ENCODE results near the gene FRMD4A.
"Not testable (repeated sequence)": the region's sequence is repeated elsewhere in the genome, so short reads cannot be mapped to it uniquely, and the experiment has no call there.

The FRMD4A gene

DNA sequence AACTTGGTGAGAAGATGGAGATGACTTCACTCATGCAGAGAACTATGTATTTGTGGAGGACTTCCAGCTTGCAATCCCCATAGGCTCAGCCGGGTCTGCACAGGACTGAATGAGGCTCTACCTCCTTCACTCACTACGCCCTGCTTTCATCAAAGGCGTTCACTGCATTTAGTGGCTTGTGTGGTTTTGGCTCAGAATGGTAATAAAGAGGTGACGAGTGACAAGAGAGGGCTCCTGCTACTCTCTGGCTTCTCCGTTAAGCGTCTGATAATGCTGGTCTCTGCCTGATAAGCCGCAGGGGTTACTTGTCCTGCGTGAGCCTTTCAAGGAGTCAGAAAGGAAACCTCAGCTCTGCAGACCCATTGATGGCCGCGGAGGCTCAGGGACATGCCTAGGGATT is 400.6 kb downstream of the FRMD4A start:
- FAIRE-seq (no peak), DNase-seq (ENCODE audit: insufficient read length, low spot score) (no peak)

DNA sequence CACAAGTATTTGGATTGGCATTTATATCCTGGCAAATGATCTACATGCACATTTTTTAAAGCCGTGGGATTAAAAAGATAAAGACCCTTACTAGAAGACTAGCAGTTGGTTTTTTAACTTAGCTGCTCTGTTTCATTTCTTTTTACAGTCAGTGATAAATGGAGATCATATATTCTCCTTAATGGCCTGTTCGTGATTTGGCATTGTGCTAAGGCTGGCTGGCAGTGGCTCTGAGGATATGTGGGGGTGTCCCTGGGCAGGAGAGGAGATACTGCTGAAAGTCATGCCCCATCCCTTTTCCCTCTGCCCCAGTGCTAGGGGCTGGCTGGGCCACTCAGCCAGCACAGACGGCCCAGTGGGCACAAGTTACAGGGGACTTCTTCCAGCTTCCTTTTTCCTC is 402.3 kb downstream of the FRMD4A start:
- no peak for FAIRE-seq
- DNase-seq (ENCODE audit: insufficient read length, low spot score): no peak

DNA sequence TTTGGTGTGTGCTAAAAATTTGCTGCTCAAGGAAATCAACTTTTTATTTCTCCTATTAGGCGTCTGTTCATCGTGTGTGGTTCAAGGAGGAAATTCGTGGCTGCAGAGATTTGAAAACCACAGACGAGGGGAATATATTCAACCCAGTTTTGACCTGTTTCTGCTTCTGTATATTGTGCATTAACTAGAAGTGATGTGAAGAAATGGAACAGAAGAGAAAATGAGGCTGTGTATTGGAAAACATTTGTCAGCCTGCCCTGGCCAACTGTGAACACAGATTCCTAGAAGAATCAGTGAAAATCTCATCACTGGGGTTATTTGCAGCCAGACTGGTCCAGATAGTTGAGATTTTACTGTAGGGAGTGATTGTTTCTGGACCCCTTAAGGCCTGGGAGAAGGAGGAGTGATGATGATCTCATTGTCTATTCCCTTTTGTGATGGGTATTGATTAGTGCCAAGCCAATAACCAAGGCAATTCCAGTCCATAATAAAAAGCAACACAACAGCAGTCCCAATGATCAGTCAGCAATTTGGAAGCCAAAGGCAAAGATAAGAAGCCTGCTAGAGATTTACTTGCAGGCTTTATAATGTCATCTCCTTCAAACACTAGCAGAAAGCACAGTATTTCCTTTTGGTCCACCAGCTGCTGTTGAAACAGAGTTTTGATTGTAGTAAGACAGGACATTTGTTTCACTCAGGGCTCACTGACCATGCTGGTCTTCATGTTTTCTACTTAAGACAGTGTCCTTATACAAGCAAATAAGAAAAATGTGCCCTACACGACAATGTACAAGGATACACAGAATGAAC is 404.5 kb downstream of the FRMD4A start:
- FAIRE-seq: no peak
- no peak for DNase-seq (ENCODE audit: insufficient read length, low spot score)

DNA sequence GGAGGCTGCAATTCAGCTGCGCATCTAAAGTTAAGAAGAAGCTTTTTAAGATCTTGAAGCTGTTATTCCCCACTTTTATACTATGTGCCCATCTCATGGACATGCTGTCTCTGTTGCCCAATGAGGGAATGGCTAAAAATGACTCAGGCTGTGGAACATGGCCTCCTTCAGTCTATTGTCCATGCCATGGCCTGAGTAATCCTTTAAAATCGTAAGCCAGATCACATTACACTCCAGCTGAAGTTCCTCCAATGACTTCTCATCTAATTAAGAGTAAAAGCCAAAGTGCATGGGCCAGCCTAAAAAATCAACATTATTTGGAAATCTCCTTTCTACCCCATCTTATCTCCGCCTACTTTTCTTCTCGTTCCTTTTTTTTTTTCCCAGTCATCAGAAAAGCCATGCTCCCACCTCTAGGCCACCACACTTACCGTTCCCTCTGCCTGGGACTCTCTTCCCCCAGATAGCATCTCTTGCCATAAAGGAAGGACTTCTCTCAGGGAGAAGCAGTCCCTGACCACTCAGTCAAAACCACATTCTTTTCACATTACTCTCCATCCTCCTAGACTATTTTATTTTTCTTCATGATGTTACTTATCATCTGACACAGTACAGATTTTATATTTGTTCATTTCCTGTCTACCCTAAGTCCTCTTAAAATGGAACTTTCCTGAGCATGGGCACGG is 406.5 kb downstream of the FRMD4A start:
- no peak for FAIRE-seq
- DNase-seq (ENCODE audit: insufficient read length, low spot score): no peak

DNA sequence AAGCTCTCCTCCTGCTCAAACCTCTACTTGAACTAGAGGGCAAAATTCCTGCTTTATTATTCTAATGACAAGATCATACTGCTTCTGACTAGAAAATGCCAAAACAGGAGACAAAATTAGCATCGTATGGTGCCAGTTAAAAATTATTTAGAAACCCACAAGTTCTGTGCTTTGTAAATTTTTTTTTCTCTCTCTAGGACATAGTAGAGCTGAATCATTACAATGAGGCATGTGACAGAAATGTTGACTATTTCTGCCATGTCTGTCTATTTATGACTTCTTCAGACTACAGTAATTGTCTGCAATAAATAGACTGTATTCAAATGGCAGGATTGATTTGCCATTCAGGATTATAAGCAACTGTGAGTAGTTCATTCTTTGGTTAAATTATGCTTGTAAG is 408.1 kb downstream of the FRMD4A start:
- no peak for FAIRE-seq
- no peak for DNase-seq (ENCODE audit: insufficient read length, low spot score)

DNA sequence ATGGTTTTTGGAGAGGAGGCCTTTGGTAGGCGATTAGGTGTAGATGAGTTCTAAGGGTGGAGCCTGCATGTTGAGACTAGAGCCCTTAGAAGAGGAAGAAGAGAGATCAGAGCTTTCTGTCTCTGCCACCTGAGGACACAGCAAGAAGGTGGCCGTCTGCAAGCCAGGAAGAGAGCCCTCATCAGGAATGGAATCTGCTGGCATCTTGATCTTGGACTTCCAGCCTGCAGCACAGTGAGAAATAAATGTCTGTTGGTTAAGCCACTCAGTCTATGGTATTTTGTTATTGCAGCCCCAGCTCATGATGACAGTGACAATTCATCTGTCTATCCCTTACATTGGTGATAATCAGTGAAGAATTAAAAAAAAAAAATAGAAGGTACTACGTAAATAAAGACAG is 408.8 kb downstream of the FRMD4A start:
- FAIRE-seq (no peak), DNase-seq (ENCODE audit: insufficient read length, low spot score) (no peak)

DNA sequence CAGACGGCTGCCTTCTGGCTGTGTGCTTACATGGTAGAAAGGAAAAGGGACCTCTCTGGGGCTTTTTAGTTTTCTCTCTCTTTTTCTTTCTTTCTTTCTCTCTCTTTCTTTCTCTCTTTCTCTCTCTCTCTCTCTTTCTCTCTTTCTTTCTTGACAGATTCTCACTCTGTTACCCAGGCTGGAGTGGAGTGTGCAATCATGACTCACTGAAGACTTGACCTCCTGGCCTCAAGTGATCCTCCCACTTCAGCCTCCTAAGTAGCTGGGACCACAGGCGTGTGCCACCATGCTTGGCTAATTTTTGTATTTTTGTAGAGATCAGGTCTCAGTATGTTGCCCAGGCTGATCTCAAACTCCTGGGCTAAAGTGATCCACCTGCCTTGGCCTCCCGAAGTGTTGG is 409.6 kb downstream of the FRMD4A start:
- not testable (repeated sequence) for FAIRE-seq; DNase-seq (ENCODE audit: insufficient read length, low spot score)

DNA sequence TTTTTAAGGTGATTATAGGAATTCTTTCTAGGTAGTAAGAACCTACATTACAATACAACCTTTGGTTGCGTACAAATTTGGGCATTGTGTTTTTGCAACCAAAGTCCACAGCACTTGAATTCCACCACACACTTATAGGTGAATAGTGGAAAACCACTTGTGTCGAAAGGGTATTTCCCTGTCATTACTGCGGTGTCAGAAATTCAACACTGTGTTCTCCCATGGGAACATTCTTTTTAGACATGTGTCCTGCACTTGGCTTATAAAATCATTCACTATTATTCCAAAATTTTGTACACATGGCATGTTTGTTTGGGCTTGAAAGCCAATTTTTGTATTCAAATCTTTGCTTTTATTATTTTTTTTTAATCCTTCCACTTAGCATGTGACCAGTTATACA is 410.3 kb downstream of the FRMD4A start:
- no peak for DNase-seq (ENCODE audit: insufficient read length, low spot score)

DNA sequence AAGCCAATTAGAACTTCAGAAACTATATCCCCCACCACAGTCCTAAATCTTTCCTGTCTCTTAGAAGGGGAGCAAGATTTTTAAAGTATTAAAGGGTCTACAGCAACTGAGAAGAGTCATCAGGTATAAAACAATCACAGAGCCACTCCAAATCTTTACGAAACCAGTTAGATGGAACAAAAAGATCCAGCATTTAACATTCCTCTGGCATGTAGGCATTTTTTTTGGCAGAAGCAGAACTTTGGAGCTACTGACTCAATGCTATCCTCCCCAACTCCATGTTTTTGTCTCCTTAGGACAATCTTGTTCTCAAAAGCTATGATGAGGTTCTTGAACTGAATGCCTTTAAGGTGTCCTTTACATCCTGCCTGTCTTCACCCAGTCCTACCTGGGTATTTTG is 410.7 kb downstream of the FRMD4A start:
- FAIRE-seq (no peak), DNase-seq (ENCODE audit: insufficient read length, low spot score) (no peak)

More for the DNA sequence above, 410.3 kb downstream of the FRMD4A start:
- no peak for FAIRE-seq

DNA sequence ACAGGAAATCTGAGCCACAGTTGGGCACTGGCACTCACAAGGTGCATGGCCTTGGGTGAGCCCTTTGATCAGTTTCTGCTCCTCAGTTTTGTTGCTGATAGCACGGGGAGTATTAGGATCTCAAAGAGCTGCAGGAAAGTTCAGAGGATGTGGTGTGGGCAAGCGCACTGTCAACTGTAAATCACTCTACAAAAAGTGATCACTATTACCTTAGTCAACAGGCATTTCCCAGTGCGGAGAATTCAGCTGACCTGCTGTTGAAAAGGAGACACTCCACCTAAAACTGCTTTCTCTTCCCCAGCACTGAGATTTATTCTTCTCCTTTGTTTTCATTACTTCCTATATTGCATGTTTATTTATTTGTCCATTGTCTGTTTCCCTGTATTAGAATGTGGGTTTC is 412.9 kb downstream of the FRMD4A start:
- DNase-seq (ENCODE audit: insufficient read length, low spot score) (no peak), FAIRE-seq (no peak)

DNA sequence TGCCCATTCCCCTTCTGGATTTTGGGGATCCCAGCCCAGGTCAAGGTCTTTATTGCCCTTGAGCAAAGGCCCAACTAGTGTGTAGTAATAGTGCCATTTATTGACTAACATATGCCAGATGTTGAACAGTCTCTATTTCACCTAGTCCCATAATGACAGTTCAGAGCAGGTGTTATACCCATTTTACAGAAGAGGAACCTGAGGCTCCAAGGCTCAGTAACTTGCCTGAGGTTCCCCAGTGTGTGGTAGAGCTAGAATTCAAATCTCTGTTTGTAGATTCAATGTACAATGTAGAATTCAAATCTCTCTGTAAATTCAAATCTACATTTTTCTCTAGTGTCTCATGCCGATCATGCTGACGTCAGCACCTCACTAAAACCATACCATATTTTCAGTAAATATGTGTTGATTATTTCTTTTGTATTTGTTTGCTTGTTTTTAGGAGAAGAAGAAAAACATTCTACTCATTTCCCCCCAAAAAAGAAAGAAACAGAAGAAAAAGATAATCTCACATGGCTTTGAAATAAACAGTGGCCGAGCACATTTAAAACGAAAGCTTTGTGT is 414.3 kb downstream of the FRMD4A start:
- FAIRE-seq (no peak), DNase-seq (ENCODE audit: insufficient read length, low spot score) (no peak)

DNA sequence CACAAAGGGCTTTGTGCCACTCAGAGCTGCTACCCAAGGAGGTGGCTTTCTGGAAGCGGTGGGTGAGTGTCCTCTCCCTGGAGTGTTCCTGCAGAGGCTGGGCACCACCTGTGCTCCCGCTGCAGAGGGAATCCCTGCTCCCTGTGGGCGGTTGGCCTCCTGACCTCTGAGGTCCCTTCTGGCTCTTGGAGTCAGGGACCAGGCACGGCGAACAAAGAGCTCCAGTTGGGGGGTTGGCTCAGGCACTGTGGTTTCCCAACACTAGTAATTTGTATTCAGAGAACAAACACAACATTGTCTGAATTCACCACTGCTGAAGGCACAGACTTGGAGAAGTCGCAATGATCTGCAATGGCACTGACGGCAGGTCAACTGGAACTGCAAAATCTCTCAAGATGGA is 415.0 kb downstream of the FRMD4A start:
- FAIRE-seq: no peak
- DNase-seq (ENCODE audit: insufficient read length, low spot score): no peak

DNA sequence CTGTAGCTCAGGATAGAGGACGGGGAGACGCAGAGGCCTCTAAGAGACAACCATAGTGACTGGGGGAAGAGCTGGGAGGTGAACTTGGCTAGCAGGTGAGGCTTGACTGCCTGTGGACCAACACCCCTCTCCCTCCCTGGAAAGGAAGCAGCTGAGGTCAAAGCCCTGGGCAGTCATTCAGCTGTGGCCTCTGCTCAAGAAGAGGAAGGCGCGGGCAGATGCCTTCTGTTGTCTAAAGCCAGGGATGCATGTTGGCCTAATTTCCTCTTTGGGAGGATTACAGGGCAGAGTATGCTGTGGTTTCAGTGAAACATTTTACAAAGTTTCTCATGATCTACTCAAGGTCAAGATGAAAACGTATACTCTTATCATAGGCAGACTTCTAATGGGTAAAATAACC is 416.8 kb downstream of the FRMD4A start:
- FAIRE-seq (no peak), DNase-seq (ENCODE audit: insufficient read length, low spot score) (no peak)

DNA sequence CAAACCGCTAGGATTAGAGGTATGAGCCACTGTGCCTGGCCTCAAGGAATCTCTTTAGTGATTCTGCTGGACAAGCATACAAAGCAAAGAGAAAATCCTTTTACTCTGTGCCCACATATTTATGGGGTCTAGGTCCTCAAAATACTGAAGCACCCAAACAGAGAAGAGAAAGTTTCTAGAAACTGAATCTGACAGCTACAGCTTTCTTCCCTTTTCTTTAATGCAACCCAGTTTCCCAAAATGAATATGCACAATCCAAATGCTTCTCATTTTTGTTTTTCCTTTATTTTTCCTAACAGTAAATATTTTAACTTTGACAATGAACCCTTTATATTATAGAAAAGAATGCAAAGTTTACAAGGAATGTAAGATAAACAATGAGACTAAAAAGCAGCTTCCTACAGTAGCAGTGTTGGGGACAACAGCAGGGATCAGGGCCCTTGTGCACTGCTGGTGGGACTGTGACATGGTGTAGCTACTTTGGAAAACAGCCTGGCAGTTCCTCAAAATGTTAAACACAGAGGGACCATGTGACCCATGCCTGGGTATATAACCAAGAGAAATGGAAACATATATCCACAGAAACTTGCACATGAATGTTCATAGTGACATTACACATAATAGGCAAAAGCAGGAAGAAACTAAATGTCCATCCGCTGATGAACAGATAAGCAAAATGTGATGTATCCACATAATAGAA is 418.8 kb downstream of the FRMD4A start:
- no peak for FAIRE-seq
- DNase-seq (ENCODE audit: insufficient read length, low spot score): no peak

DNA sequence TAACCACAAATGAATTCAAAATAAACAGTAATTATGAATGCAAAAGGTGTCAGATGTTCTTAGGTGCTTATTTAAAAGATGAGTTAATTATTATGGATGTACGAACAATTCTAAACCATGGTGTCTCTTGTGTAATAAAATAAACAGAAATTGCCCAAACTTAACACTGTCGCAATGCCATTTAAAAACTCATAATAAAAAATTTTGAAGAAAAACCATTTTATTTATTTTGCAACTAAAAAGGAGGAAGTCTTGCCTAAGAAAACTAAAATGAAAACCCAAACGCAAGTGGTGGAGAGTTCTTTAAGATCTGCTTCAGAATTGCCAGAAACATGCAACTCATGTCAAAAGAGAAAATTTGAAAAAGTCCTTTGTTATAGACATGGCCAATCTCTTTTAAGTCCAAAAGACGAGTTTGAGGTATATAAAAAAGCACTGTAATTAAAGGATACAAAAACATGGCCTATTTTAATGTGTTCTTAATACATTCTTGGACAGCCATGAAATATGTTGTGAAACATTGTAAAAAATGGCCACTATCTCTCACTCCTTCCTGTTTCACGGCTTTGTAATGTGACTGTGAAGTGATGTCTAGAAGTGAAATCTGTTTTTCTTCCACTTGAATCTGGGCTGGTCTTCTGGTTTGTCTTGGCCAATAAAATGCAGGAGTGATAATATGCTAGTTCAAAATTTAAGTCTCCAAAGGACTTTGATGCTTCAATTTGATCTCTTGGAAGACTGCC is 421.0 kb downstream of the FRMD4A start:
- FAIRE-seq (peak; percentile 31), DNase-seq (ENCODE audit: insufficient read length, low spot score) (no peak)

DNA sequence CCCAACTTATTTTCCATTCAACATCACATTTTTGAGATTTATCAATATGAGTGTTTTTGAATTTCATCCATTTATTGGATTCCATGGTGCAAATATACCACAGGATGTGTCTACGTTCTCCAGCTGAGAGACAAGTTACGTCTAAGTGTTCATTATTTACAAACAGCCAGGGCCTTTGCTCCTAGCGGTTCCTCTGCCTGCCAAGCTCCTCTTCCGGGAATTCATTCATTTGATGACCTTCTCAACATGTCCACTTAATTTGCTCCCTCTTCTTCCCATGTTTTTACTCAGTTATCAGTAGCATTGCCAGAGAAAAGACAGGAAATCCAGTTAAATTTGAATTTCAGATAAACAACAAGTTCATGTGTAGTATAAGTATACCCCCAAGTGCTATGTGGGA is 422.2 kb downstream of the FRMD4A start:
- DNase-seq (ENCODE audit: insufficient read length, low spot score) (no peak), FAIRE-seq (no peak)

DNA sequence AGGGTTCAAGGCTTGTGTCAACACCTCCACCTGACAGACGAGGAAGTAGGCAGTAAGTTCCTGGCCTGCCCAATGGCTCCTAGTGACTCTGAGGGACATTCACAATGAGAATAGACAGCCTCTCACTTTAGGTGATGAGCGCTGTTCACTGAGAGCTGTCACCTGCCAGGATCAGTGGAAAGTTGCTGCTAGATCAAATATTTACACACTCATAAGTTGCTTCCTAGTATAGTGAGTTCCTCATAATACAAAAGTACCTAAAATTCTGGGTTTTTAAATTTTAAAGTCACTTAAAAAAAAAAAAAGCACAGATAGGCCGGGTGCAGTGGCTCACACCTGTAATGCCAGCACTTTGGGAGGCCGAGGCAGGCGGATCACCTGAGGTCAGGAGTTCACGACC is 423.2 kb downstream of the FRMD4A start:
- FAIRE-seq (no peak), DNase-seq (ENCODE audit: insufficient read length, low spot score) (no peak)

DNA sequence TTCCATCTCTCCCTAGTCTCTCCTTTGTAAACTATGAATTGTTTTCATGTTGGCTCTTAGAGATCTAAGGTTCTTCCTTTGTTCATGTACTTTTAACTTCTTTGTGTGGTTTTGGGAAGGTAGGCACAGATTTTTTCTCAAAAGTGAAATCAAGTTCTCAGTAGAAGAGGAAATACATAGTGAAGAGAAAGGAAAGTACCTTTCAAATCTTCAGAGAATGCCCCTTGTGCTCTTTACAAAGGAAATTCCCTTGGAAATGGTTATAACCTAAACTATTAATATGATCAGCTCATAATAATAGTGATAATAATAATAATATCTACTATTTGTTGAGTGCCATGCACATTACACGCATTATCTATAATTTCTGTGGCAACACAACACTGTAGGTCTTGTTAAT is 425.4 kb downstream of the FRMD4A start:
- DNase-seq (ENCODE audit: insufficient read length, low spot score) (no peak), FAIRE-seq (no peak)

DNA sequence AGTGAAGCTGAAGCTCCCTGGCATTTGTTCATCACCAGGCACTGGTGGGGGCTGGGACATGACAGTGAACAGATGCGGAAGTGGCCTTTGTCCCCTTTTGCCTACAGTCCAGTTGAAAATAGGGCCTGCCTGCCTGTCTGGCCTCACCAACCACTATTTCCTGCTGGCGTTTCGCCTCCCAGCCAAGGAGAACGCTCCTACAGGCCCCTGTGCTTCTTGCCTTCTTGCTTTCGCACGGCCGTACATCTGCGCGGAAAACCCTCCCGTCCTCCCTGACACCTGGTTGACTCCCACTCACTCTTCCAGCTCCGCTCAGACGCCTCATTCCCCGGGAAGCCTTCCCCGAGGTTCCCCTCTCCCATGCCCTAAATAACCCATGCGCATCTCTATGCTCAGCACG is 426.7 kb downstream of the FRMD4A start:
- no peak for DNase-seq (ENCODE audit: insufficient read length, low spot score)
- FAIRE-seq: no peak

DNA sequence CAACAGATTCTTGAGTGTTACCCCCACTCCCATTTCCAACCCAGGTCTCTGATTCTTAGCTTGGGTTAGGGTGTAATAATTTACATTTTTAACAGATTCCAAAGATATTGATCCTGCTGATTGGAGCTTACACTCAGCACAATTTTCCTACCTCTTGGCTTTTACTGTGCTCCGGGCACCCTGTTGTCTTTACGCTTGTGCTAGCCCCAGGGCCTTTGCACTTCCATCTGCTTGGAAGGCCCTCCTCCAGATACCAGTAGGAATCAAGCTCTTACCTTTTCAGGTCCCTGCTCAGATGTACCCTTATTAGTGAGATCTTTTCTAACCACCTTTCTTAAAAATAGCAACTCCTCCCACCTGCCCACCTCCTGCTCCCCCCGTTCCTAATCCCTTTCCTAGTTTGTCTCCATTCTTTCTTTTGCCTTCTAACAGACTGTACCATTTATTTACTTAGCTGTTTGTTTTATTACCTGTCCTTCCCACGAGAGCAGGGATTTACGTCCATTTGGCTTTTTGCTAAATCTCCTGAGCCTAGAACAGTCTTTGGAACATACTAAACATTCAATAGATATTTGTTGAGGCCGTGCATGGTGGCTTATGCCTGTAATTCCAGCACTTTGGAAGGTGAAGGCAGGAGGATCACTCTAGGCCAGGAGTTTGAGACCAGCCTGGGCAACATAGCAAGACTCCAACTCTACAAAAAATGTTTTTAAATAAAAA is 427.7 kb downstream of the FRMD4A start:
- no peak for FAIRE-seq
- no peak for DNase-seq (ENCODE audit: insufficient read length, low spot score)
